ENCODE results near the gene AKAP12. TPM values are rescaled to one million over a fixed set of nuclear protein-coding genes. Genes with fewer than 3 reads are reported as not detected.

Gene AKAP12
- polyA plus RNA-seq, 1 donor (not counting 4 experiments of a cell fraction or from before 2014, with no cell fraction given), result 0.56 TPM

GRCh38 chr6:151338651-151339200, 99.0 kb downstream of the AKAP12 start:
- Histone ChIP-seq H2AFZ (ENCODE audit: control insufficient read depth, low read length) (no peak overlapping the region), H3K9ac (ENCODE audit: control insufficient read depth, extremely low read depth, insufficient read depth, low read length) (no peak overlapping the region), H3K36me3 (ENCODE audit: control insufficient read depth in 2 of 2, extremely low read depth in 1 of 2, insufficient read depth in 2 of 2, low read length in 2 of 2) (no peaks in the 10 kb centered on the region), H3K79me2 (ENCODE audit: control insufficient read depth, insufficient read depth, low read length) (no peaks in the 10 kb centered on the region), H3K4me2 (ENCODE audit: control insufficient read depth, extremely low read depth, insufficient read depth, low read depth, low read length) (no peak overlapping the region), H3K9me1 (ENCODE audit: control insufficient read depth, extremely low read depth, insufficient read depth, low read length) (no peaks in the 10 kb centered on the region), H4K20me1 (ENCODE audit: control insufficient read depth, extremely low read depth, insufficient read depth, low read length) (no peaks in the 10 kb centered on the region), H3K4me3 (ENCODE audit: control insufficient read depth in 2 of 3, extremely low read depth in 1 of 3, insufficient read depth in 2 of 3, low read depth in 1 of 3, low read length in 3 of 3) (no peak overlapping the region), H3K4me1 (ENCODE audit: control insufficient read depth, extremely low read depth, insufficient read depth, low read length) (no peaks in the 10 kb centered on the region), H3K27ac (ENCODE audit: control insufficient read depth, insufficient read depth, low read length) (no peak overlapping the region), H3K27me3 (ENCODE audit: control insufficient read depth, extremely low read depth, insufficient read depth, low read length) (no peaks in the 10 kb centered on the region), H3K9me3 (ENCODE audit: control insufficient read depth, low read depth, low read length) (no peaks in the 10 kb centered on the region)
- dilution Hi-C loops (cut with MboI; ENCODE audit: extremely low pct_ligation_motif_present, low sequenced_read_pairs), result no loop called here
- TF ChIP-seq EZH2 (IDR thresholded peaks at IDR 0.05; ENCODE audit: low read length), result no peak
- DNase-seq (ENCODE audit: low read depth, low spot score), result no peak
- no peak for FAIRE-seq

GRCh38 chr6:151339369-151339768, 99.6 kb downstream of the AKAP12 start:
- Histone ChIP-seq H3K36me3 (ENCODE audit: control insufficient read depth in 2 of 2, extremely low read depth in 1 of 2, insufficient read depth in 2 of 2, low read length in 2 of 2) (no peaks in the 10 kb centered on the region), H3K4me3 (ENCODE audit: control insufficient read depth in 2 of 3, extremely low read depth in 1 of 3, insufficient read depth in 2 of 3, low read depth in 1 of 3, low read length in 3 of 3) (no peak overlapping the region), H3K9ac (ENCODE audit: control insufficient read depth, extremely low read depth, insufficient read depth, low read length) (no peak overlapping the region), H2AFZ (ENCODE audit: control insufficient read depth, low read length) (no peak overlapping the region), H3K4me1 (ENCODE audit: control insufficient read depth, extremely low read depth, insufficient read depth, low read length) (no peaks in the 10 kb centered on the region), H3K9me1 (ENCODE audit: control insufficient read depth, extremely low read depth, insufficient read depth, low read length) (no peaks in the 10 kb centered on the region), H4K20me1 (ENCODE audit: control insufficient read depth, extremely low read depth, insufficient read depth, low read length) (no peaks in the 10 kb centered on the region), H3K79me2 (ENCODE audit: control insufficient read depth, insufficient read depth, low read length) (no peaks in the 10 kb centered on the region), H3K27me3 (ENCODE audit: control insufficient read depth, extremely low read depth, insufficient read depth, low read length) (no peaks in the 10 kb centered on the region), H3K27ac (ENCODE audit: control insufficient read depth, insufficient read depth, low read length) (no peak overlapping the region), H3K4me2 (ENCODE audit: control insufficient read depth, extremely low read depth, insufficient read depth, low read depth, low read length) (no peak overlapping the region), H3K9me3 (ENCODE audit: control insufficient read depth, low read depth, low read length) (no peaks in the 10 kb centered on the region)
- TF ChIP-seq CTCF (optimal IDR thresholded peaks at IDR 0.05 in 1 of 3, IDR thresholded peaks at IDR 0.05 in 1 of 3, conservative IDR thresholded peaks at IDR 0.05 in 1 of 3; ENCODE audit: extremely low read depth in 1 of 3, insufficient read depth in 2 of 3, low read length in 3 of 3) (no peak), EZH2 (IDR thresholded peaks at IDR 0.05; ENCODE audit: low read length) (no peak)
- dilution Hi-C loops (cut with MboI; ENCODE audit: extremely low pct_ligation_motif_present, low sequenced_read_pairs), result no loop called here
- no peak for FAIRE-seq
- DNase-seq (ENCODE audit: low read depth, low spot score), result no peak
